HPDE6-E6E7 (cell line): ENCODE measurements around the gene PON2.
A peak's percentile ranks its signal among the peaks of the same experiment; 100 is the strongest.

ENCODE experiments used
- DNase-seq: peaks from one replicate; pipeline ENCODE4 v3.0.0; 2011; ENCODE audit warnings: missing footprints; ENCODE audit errors: extremely low spot score

PON2 gene

DNA sequence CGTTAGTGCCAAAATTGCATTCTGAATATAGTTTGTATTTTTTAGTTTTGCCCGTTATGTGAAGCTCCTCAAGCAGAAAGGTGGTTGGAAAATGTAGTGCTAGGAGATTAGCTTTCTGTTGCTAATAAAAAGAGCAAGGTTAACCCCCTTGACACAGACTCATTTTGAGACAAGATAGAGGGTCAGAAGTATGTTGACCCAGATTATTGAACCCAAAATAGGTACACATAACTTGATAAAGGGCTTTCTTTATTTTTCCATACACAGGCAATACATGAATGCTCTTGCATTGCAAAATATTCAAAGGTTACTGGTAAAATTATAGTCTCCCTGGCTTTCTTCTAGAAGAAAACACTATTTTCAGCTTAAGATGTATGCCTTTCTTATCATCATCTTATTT is 10.0 kb upstream of the PON2 start:
- no peak for DNase-seq

DNA sequence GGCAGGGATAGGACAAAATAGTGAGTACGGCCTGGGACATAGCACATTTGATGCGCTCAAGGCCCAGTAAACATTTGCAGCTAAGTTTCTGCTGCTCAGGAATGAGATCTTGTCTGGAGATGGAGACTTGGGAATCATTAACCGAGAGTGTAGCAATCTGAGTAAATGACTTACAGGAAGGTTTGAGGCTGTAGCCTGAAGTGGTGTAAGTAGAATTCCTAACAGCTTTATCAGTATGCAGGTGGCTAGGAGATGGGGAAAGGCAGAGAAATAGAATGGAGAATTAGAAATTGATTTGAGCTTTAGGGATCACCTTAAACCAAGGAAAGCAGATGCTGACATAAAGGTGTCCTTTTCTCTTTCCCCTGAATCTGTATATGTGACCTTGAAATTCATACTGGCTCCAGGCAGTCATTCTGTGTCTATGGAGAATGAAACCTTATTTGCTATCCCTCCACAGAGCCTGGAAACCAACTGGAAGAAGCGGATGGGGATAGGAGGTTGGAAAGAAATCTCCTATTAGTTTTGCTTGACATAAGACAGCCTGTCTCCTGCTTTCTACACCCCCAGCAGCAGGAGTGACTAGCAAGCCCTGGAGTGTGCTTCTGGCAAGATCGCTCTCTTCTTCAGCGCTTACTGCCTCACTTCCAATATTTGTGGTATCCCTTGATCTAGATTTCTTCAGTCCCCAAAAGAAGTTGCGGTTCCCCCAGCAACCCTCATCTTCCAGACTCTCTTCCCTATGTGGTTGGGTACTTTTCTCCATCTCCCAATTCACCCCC is 6.4 kb upstream of the PON2 start:
- DNase-seq = no peak

DNA sequence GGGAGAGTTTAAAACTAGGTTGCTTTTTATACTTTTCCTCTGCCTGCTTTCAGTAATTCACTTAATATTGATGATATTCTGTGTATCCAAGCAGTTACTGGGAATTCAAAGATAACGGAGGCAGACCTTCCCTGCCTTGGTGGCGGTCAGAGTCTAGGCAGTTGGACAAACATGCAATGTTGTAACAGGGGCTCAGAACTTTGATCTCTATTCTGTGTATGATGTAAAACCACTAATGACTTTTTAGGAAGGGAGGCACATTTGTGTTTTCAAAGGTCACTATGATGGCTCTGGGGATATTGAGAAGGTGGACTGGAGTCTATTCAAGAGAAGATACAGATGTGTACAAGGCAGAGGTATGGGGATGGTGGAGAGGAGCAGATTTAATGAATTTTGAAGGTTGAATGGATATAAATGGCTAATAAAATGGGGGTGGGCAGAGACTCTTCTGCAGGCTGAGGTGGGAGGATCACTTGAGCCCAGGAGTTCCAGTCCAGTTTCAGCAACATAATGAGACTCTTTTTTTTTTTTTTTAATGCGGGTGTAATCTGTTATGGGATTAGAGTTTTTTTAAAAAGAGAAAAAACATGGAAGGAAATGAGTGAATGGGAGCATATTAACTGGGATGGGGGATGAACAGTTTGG is 5.7 kb upstream of the PON2 start:
- DNase-seq = no peak

DNA sequence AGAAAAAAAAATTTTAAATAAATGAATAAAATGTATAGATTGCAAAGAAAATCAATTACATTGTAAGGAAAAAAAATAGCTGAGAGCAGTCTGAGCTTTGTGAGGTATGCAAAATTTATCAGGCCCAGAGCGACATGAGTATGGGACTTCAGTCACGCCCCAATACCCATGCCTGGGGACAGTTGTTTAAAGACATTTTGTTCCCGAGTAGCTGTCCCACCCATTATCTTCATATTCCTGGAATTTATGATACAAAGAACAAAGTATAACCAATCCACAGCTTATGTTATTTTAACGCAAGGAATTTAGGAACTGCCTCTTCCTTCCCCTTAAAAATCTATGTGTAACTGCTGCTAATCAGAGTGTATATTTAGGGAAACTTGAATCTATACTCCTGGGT is 1.6 kb upstream of the PON2 start:
- DNase-seq = no peak

DNA sequence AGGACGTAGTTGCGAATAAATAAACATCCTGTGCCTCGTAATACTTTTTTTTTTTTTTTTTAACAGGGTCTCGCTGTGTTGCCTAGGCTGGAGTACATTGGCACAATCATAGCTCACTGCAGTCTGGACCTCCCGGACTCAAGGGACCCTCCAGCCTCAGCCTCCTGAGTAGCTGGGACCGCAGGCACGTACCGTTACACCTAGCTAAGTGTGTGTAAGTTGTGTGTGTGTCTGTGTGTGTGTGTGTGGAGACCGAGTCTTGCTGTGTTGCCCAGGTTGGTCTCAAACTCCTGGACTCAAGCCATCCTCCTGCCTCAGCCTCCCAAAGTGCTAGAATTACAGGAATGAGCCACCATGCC is 573 bp upstream of the PON2 start:
- DNase-seq = no peak

DNA sequence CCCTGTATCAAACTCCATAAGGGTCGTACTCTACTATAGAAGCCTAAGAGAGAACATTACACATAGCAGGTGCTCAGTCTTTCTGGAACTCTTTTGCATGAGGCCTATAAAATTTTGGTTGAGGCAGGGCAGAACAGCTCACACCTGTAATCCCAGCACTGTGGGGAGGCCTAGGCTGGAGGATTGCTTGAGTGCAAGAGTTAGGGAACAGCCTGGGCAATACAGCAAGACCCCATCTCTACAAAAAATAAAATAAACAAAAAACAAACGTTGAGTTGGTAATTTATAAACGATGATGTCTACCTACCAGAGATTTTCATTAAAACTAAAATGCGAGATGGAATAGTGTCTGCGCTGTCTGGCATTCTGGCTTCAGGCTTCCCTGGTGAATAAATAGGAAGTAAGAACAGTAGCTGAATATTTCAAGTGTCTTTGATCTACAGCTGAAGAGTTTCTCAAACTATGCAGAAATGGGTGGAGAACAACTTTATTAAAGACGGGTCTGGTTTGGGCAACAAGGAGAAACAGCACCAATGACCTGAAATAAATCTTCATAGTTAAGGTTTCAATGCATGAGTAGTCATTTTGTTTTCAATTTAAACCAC is 774 bp downstream of the PON2 start:
- DNase-seq = no peak

DNA sequence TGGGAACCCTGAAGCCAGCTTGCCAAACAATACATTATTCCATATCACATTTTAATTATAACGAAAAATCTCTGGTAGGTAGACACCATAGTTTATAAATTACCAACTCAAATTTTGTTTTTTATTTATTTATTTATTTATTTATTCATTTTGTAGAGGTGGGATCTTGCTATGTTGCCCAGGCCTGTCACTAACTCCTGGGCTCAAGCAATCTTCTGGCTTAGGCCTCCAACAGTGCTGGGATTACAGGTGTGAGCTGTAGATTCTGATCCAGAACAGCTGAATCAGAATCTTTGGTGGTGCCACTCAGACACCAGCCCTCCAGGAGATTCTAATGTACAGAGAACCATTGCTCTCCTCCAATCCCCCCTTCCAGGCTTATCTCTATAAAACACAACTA is 1.7 kb downstream of the PON2 start:
- DNase-seq = no peak

DNA sequence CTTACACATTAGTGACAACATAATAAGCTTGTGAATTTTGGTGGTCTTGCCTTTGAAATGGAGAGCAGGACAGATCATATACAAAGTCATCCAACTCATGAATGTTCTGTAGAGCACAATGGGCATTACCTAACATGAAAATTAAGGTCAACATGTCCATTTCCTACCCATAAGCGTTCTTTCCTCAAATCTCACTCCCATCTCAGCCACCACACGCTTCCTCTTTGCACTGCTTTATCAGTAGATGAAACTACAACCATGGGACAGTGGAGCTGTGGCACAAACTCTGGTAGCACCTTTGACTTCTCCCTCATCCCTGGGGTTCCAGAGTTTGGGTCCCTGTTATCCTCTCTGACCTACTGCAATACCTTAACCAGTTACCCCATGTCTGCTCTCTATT is 2.2 kb downstream of the PON2 start:
- DNase-seq = no peak

DNA sequence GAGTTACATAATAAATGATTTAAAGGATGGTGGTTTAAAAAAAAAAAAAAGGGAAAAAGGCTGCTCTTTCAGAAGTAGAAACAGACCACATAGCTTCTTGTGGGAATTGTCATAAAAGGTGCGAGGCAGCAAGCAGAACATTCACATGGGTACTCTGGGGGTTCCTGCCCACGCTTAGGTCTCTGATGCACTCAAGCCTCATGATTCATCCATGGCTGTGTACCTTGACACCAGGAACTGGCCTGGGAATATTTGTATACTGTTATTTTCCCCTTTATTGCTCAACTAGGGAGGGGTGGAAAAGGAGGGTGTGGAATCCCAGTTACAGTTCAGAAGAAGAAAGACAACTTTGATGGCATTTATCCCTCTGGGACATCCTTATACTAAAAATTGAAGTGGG is 4.0 kb downstream of the PON2 start:
- peak; percentile 50 for DNase-seq

DNA sequence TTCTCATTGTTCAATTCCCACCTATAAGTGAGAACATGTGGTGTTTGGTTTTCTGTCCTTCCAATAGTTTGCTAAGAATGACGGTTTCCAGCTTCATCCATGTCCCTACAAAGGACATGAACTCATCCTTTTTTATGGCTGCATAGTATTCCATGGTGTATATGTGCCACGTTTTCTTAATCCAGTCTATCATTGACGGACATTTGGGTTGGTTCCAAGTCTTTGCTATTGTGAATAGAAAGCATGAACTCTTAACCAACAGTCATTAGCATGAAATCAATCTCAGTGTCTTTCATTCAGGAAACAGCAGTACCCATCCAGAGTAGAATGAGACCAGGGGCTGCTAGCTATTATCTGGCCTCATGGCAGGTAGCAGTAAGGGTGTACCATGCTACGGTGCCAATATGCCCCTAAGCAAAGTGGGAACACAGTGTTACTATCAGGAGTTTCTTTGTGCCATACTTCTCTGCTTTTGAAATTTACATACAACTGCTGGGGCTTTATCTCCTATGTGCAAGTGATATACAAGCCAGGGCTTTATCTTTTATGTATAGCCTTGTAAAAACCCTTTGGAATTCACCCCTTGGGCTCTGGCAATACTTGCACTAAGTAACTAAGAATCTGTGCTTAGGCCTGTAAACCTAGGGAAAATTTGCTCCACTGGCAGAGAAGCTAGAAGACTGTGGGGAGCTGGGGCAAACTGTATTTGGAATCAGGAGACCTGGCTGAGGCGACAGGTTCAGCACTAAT is 5.4 kb downstream of the PON2 start:
- DNase-seq = no peak

DNA sequence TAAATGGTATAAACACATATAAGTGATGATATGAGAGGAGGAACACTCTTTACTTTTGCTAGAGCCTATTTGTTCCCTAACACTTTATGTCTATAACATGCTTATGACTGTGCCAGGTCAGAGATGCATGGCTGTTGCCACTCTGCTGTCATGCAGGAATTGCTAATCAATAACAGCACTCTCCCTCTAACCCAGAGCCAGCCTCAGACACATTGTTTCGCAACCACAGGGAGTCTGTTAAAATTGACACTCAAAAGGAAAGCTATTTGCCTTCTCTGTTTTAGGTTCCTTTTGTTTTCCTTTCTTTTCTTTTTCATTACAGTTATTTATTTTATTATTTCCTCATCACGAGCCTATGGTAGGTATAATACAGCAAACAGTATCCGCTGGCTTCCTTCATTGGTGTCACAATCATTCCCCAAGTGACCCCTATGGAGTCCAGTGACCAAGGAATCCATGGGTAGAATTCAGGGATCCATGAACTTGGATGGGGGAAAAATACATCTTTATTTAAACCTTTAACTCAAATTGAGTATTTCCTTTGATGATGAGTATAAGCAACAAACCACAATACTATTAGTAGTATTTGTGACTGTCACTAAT is 6.8 kb downstream of the PON2 start:
- no peak for DNase-seq

DNA sequence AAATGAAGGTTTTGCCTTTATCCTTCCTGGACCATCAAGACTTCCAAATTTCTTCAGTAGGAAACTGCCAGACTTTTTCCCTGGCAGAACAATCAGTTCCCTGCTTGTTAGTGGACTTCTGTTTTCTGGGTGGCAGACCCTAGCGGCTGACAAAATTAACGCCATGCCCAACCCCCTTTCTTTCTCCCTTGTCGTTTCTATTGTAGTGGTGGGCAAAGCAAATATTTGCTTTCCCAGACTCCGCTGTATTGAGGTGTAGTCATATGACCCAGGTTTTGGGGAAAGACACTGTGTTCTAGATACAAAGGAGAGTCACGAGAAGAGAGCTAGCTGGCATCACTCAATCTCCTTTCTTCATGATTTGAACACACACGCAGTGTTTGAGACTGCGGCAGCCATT is 7.7 kb downstream of the PON2 start:
- no peak for DNase-seq

DNA sequence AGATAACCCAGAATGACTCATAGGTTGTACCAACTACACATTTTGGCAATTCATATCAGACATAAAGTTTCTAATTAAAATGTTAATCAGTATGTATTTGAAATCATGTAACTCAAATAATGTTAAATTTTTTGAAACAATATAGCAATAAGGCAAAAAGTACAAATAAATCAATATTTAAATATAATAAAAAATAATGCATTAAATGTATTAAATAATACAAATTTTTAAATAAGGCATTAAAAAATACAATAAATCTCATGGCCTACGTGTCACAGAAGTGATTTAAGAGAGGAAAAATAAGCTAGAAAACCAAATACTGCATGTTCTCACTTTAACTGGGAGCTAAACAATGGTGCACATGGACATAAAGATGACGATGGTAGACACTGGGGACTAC is 9.1 kb downstream of the PON2 start:
- DNase-seq = no peak

DNA sequence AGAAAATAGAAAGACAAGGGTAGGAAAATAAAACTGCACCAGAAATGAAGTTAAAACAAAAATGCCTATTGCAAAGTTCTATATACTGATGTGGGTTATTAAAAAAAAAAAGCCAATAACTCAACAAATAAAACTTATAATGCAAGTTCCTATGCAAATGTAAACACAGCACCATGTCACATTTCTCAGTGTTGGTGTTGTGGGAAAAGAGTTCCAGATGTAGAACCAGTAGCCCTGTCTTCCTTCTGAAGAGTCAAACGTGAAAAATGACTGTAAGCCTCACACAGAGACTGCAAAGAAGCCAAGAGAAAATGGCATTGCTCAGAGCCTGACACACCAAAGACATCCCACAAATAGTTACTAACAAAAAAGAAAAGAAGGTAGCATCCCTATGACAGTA is 10.1 kb downstream of the PON2 start:
- DNase-seq = no peak

DNA sequence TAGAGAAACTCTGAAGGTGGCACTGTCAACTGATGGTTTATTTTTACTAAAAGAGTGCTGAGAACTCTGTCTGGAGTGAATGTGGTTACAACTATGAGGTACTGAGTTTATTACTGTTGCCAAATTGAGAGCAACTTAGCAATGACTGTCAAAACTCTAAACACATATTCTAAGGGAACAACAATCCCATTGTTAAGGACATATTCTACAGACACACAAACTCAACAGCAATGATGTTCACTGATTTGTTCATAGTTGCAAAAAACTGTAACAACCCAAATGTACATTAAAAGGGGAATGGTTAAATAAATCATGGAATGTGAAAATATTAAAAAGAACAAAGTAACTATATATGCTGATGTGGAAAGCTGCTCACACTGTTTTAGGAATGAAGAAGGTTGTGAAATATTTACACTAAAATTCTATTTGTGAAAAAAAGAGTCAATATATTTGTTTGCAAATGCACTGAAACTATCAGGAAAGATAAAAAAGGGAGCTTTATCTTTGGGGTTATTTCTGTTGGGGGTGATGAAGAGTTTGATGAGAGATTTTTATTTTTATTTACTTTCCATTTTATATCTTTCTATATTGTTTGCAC is 12.9 kb downstream of the PON2 start:
- DNase-seq = no peak

DNA sequence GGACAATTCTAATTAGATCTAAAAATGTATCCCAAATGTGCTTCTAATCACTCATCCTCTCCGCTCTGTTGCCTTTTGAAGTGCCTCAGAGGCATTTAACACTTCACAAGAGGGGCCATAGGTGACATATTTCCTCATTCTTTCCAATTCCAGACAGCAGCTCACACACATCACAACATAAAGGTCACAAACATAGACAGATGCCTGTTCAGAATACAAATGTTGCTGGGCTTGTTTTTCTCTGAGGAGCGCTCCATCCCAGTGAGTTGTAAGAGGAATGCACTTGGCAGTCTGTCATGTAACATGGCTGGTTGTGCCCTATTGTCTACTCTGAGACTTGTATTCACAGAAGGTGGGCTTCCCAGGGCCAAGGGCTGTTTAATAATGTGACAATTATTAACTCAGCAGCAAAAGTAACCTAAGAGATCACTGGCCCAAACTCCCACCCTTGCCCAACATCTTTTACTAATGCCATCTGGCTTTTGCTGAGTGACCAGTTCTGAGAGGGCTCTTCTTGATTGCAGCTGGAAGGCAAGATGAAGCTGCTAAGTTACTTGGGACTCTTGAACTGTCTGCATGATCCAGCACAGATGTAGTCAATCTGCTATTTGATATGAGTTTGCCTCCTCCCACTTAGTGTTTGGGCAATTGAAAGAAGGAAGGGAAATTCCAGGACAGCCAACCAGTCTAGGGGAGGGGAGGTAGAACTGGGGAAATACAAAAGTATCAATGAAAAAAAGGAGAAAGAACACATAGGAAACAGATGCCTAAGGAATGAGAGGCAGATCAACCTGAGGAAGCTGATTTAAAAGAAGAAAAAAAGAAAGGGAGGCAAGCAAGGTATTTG is 13.6 kb downstream of the PON2 start:
- no peak for DNase-seq

DNA sequence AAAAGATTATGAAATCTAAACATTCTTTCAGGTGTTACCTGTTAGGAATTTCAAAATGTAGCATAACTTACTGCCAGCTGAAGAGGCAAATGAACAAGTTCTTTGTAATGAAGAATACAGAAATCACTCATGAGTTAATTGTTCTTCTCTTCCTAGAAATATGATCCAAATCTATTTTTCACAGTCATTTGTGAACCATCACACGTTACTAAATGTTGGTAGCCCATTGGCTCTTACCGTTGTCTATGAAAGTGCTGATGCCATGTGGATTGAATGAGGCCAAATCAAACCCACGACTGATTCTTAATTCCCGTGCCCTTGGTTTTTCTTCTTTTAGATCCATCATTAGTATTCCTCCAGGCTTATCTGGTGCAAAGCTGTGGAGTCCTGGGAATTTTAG is 22.8 kb downstream of the PON2 start:
- no peak for DNase-seq

DNA sequence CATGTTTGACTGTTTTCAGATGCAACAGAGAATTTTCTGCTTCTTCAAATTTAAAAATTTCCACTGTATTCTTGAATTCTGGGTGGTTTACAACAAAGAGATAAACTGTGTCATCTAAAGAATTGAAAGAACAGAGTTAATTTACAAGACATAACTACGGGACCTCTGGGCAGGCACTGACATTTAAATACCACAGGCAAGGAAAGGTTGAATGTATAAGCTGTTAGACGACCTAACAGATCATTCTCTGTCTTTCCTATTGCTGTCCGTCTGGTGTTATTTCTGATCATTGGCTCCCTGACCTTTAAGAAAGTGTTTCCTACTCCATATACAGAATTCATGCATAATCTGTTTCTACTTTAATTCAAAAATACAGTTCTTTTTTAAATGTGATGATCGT is 23.2 kb downstream of the PON2 start:
- DNase-seq = no peak

DNA sequence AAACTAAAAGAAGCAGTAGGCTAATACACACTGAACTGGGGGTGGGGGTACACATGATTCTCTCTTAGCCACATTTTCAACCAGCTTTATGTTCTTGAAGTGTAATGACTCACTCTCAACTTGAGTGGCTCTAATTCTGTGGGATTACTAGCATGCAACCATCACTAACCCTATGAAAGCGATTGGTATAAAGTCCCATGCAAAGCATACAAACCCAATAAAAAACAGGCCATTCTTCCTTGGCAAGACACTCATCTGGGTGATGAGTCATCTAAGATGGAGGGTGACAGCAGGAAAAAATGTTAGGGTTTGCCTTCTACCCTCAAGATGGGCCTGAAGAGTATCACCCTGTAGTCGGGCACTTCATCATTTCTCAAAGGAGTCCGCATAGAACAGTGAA is 23.8 kb downstream of the PON2 start:
- no peak for DNase-seq

DNA sequence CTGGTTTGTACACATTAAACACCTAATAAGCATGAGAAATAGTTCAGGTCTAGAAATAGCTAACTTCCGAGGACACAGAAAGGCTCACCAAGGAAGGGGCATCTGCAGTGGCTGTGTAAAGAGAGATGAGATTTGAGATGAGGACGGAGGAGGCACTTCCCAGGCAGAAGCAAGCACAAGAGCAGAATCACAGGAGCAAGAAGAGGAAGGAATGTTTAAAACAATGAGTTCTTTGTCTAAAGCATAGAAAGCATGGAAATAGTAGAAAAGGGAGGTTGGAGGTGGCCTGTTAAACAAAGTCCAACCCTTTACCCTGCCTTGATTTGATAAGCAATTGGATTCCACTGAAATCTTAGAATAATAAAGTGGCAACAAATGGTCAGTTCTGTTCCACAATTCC is 27.1 kb downstream of the PON2 start:
- no peak for DNase-seq

DNA sequence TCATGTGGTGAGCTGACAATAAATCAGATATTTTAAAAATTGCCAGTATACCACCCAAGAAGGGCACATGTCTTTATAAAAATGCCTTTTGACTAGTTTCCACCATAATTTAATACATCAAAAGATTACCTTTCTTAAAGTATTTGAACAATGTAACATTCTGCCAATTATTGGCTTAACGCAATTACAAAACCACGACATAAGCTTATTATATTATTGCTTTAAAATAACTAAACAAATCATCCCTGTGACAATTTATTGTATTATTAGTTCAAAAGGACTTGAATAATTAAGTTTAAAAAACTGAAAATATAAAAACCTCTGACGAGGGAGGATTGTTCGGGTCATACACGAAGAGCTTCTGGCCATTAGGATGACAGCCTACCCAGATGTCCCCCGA is 29.0 kb downstream of the PON2 start:
- no peak for DNase-seq
